Measurements from ENCODE around the gene PAX5.
"Not testable (repeated sequence)": the region's sequence is repeated elsewhere in the genome, so short reads cannot be mapped to it uniquely, and the experiment has no call there.

DNA sequence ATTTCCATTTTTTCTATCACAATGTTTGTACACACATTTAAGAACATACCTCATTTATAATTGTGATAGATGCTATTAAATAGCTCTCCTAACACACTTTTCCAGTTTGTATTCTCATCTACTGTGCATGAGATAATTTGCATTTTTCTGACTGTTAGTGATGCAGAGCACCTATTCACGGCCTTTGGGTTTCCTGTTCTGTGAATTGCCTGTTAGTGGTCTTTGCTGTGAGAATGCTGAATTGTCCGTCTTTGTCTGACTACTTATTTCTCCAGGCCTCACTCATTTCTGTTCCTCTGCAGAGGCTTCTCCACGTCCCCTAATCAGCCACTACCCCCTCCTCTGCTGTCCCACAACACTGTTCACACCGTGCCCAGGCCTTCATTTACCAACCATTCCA lies 40.7 kb upstream of the PAX5 start:
- TF ChIP-seq POLR2AphosphoS5 (IDR thresholded peaks at IDR 0.05; ENCODE audit: low read depth, low read length); POLR2A (IDR thresholded peaks at IDR 0.05; ENCODE audit: low read depth, low read length); TAF1 (IDR thresholded peaks at IDR 0.05; ENCODE audit: low read depth, low read length); SPI1 (IDR thresholded peaks at IDR 0.05; ENCODE audit: low read depth, low read length); PAX5 (IDR thresholded peaks at IDR 0.05; ENCODE audit: insufficient read depth, low read length, severe bottlenecking): not testable (repeated sequence)
